Coronary artery (tissue), 2 donors: ENCODE measurements around the gene MAPK8.

Source experiments
- DNase-seq: peaks from one replicate; pipeline ENCODE4 v3.0.0-alpha.2; 2017; ENCODE audit warnings: low spot score
- H3K27ac ChIP-seq, 2 donors: fragments of 200-600 bp; sonication (generic); one replicate each; pipeline ENCODE4 v1.5.1; 2016 to 2019
- H3K4me3 ChIP-seq: fragments of 200-600 bp; sonication (generic); 2 replicates; pipeline ENCODE4 v1.5.1; 2016; ENCODE audit warnings: mild to moderate bottlenecking, moderate library complexity
- TF ChIP-seq, protein P1 (sequence below): fragments of 200-600 bp; sonication (generic); IDR thresholded peaks from one replicate; pipeline ENCODE4 v1.5.1; 2019; ENCODE audit warnings: antibody characterized with exemption

Gene MAPK8

GRCh38 chr10:48291190-48291589 lies 15.3 kb upstream of the MAPK8 start:
- TF ChIP-seq, protein P1, sequence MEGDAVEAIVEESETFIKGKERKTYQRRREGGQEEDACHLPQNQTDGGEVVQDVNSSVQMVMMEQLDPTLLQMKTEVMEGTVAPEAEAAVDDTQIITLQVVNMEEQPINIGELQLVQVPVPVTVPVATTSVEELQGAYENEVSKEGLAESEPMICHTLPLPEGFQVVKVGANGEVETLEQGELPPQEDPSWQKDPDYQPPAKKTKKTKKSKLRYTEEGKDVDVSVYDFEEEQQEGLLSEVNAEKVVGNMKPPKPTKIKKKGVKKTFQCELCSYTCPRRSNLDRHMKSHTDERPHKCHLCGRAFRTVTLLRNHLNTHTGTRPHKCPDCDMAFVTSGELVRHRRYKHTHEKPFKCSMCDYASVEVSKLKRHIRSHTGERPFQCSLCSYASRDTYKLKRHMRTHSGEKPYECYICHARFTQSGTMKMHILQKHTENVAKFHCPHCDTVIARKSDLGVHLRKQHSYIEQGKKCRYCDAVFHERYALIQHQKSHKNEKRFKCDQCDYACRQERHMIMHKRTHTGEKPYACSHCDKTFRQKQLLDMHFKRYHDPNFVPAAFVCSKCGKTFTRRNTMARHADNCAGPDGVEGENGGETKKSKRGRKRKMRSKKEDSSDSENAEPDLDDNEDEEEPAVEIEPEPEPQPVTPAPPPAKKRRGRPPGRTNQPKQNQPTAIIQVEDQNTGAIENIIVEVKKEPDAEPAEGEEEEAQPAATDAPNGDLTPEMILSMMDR: no peak
- Histone ChIP-seq H3K4me3 (no peak overlapping the region), H3K27ac (no peak overlapping the region)
- DNase-seq: no peak

- Histone ChIP-seq H3K27ac (no peak overlapping the region), H3K4me3 (no peak overlapping the region)
- DNase-seq: no peak
- TF ChIP-seq, protein P1: no peak
Observed at GRCh38 chr10:48292616-48293015, 13.9 kb upstream of the MAPK8 start.

DNA sequence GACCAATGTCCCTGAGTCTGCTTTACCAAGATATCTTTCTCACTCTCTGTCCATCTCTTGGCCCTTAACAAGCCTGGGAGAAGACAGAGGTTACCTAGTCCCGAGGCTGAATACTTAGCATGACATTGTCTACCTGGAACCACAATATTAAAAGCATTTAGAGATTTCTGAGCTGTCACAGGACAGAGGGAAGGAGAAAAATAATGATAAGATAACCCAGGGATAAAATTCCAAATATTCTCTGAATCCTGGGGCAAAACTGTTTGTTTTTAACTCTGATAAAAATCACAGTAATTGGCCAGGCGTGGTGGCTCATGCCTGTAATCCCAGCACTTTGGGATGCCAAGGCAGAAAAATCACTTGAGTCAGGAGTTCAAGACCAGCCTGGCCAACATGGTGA lies 12.0 kb upstream of the MAPK8 start:
- Histone ChIP-seq H3K27ac (no peak overlapping the region), H3K4me3 (no peak overlapping the region)
- TF ChIP-seq, protein P1: no peak
- no peak for DNase-seq

GRCh38 chr10:48296576-48297098 lies 9.8 kb upstream of the MAPK8 start:
- Histone ChIP-seq H3K27ac (no peak overlapping the region), H3K4me3 (no peak overlapping the region)
- TF ChIP-seq, protein P1: no peak
- DNase-seq: no peak

DNA sequence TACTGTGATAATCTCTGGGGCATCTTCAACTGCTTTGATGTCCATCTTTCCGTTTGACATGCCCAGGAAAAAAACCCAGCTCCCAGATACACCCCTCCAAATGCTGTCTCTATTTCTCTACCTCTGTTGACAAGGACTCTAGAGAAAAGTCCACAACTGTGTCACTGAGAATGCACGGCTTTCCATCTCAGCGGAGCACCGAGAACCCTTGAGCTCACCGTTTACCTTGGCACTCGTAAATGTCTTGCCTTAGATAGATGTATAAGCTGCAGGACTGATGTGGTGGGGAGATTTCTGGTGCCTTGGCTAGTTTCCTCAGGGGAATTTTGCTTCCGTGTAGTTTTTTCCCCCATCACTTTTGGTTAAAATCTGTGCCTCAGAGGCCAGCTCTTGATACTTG lies 7.4 kb upstream of the MAPK8 start:
- H3K4me3 ChIP-seq: no peak overlapping the region
- H3K27ac ChIP-seq: no peak overlapping the region
- DNase-seq: no peak
- TF ChIP-seq, protein P1: no peak

- TF ChIP-seq, protein P1: no peak
- no peak overlapping the region for H3K27ac ChIP-seq
- no peak overlapping the region for H3K4me3 ChIP-seq
- DNase-seq: no peak
Observed at GRCh38 chr10:48299692-48300091, 6.8 kb upstream of the MAPK8 start.

- no peak for DNase-seq
- Histone ChIP-seq H3K4me3 (no peak overlapping the region), H3K27ac (no peak overlapping the region)
- TF ChIP-seq, protein P1: no peak
Observed at GRCh38 chr10:48300556-48300955, 5.9 kb upstream of the MAPK8 start.
